ENCODE results near the gene MBTPS1. TPM values are rescaled to one million over a fixed set of nuclear protein-coding genes. Genes with fewer than 3 reads are reported as not detected.

The MBTPS1 gene
- total RNA-seq, 1 experiment from 2014 or later, result 46.9 TPM

GRCh38 chr16:84009282-84009681 lies 107.5 kb downstream of the MBTPS1 start:
- H3K27ac Mint-ChIP-seq, result no peak overlapping the region
- DNase-seq (ENCODE audit: low spot score) (no peak), ATAC-seq (no peak)
- peaks cover 5% of the 10 kb centered on the region for H3K9me3 Mint-ChIP-seq
- ChIA-PET CTCF (no interaction called here), POLR2A (no interaction called here)
- no peaks in the 10 kb centered on the region; the same call in 1 of the 2 replicates for H3K27me3 Mint-ChIP-seq (ENCODE audit: low read depth)
- H3K36me3 Mint-ChIP-seq, result no peaks in the 10 kb centered on the region
- no peak overlapping the region for H3K4me3 Mint-ChIP-seq
- no peaks in the 10 kb centered on the region for H3K4me1 Mint-ChIP-seq
- TF ChIP-seq ZBTB21 (CRISPR knock-in tag; IDR thresholded peaks at IDR 0.05; ENCODE audit: borderline replicate concordance) (no peak), CBFB (CRISPR knock-in tag; IDR thresholded peaks at IDR 0.05; ENCODE audit: low read depth) (no peak), ZNF263 (CRISPR knock-in tag; IDR thresholded peaks at IDR 0.05; ENCODE audit: low read depth) (no peak), ELF4 (CRISPR knock-in tag; IDR thresholded peaks at IDR 0.05; ENCODE audit: low read depth) (no peak), ATF3 (CRISPR knock-in tag; conservative IDR thresholded peaks at IDR 0.05) (no peak), MYBL2 (CRISPR knock-in tag; IDR thresholded peaks at IDR 0.05) (no peak), OVOL2 (CRISPR knock-in tag; IDR thresholded peaks at IDR 0.05; ENCODE audit: borderline replicate concordance) (no peak), E2F5 (CRISPR knock-in tag; IDR thresholded peaks at IDR 0.05) (no peak), PRRX2 (CRISPR knock-in tag; IDR thresholded peaks at IDR 0.05) (no peak), NR1H2 (CRISPR knock-in tag; IDR thresholded peaks at IDR 0.05) (no peak), SMAD4 (CRISPR knock-in tag; IDR thresholded peaks at IDR 0.05) (no peak), KAT7 (CRISPR knock-in tag; IDR thresholded peaks at IDR 0.05; ENCODE audit: borderline replicate concordance) (no peak), USF2 (CRISPR knock-in tag; IDR thresholded peaks at IDR 0.05) (no peak), ZNF121 (CRISPR knock-in tag; IDR thresholded peaks at IDR 0.05) (no peak)

- Mint-ChIP-seq H3K4me1 (no peaks in the 10 kb centered on the region), H3K27ac (no peak overlapping the region), H3K27me3 (ENCODE audit: low read depth) (no peaks in the 10 kb centered on the region; the same call in 1 of the 2 replicates), H3K36me3 (no peaks in the 10 kb centered on the region), H3K4me3 (no peak overlapping the region), H3K9me3 (peaks cover 5% of the 10 kb centered on the region)
- ATAC-seq (no peak), DNase-seq (ENCODE audit: low spot score) (no peak)
- CTCF ChIA-PET, result interaction anchor here (1.0 kb wide), 1 partner anchor 51 kb away, joined by 5 read pairs; no protein-coding TSS in a partner anchor
- POLR2A ChIA-PET, result no interaction called here
- TF ChIP-seq EMX1 (CRISPR knock-in tag; IDR thresholded peaks at IDR 0.05) (no peak), ZBTB43 (CRISPR knock-in tag; IDR thresholded peaks at IDR 0.05) (no peak), TEAD4 (CRISPR knock-in tag; IDR thresholded peaks at IDR 0.05) (no peak), ZNF396 (CRISPR knock-in tag; IDR thresholded peaks at IDR 0.05; ENCODE audit: borderline replicate concordance) (no peak), FOXP4 (CRISPR knock-in tag; IDR thresholded peaks at IDR 0.05) (no peak)
These were observed 108.8 kb downstream of the MBTPS1 start for GRCh38 chr16:84007965-84008364.

- ChIA-PET CTCF (interaction anchor here (0.8 kb wide), 1 partner anchor 13 kb away, joined by 3 read pairs; no protein-coding TSS in a partner anchor), POLR2A (interaction anchor here (0.7 kb wide), 1 partner anchor 12 kb away, joined by 3 read pairs; no protein-coding TSS in a partner anchor)
- H3K4me1 Mint-ChIP-seq, result no peaks in the 10 kb centered on the region
- H3K9me3 Mint-ChIP-seq, result peaks cover 5% of the 10 kb centered on the region
- H3K27me3 Mint-ChIP-seq (ENCODE audit: low read depth), result no peaks in the 10 kb centered on the region; the same call in 1 of the 2 replicates
- H3K27ac Mint-ChIP-seq, result no peak overlapping the region
- H3K36me3 Mint-ChIP-seq, result no peaks in the 10 kb centered on the region
- H3K4me3 Mint-ChIP-seq, result no peak overlapping the region
- 0 out of 2 replicates have a peak, but pooled peaks have one; percentile 9 for TF ChIP-seq GTF2I (CRISPR knock-in tag; conservative IDR thresholded peaks at IDR 0.05)
- TF ChIP-seq ZNF425 (CRISPR knock-in tag; conservative IDR thresholded peaks at IDR 0.05), result no peak
- TF ChIP-seq ZNF232 (CRISPR knock-in tag; IDR thresholded peaks at IDR 0.05), result no peak
- DNase-seq (ENCODE audit: low spot score) (no peak), ATAC-seq (no peak)
These were observed 109.2 kb downstream of the MBTPS1 start for GRCh38 chr16:84007520-84007919.
